ENCODE measurements around the gene RERE. TPM values are rescaled to one million over a fixed set of nuclear protein-coding genes. Genes with fewer than 3 reads are reported as not detected.

The RERE gene
- total RNA-seq, 1 donor from 2014 or later, result 76.0 TPM

GRCh38 chr1:8495928-8496401 lies 321.5 kb downstream of the RERE start:
- intact Hi-C loops (cut with micrococcal nuclease), result no loop called here

GRCh38 chr1:8494681-8495080 lies 322.8 kb downstream of the RERE start:
- intact Hi-C loops (cut with micrococcal nuclease), result no loop called here

- intact Hi-C loops (cut with micrococcal nuclease), result no loop called here
These were observed 323.4 kb downstream of the RERE start for GRCh38 chr1:8493916-8494540.

- intact Hi-C loops (cut with micrococcal nuclease), result no loop called here
These were observed 330.2 kb downstream of the RERE start for GRCh38 chr1:8487249-8487648.

GRCh38 chr1:8486047-8486446 lies 331.4 kb downstream of the RERE start:
- intact Hi-C loops (cut with micrococcal nuclease), result no loop called here

- intact Hi-C loops (cut with micrococcal nuclease), result no loop called here
These were observed 333.9 kb downstream of the RERE start for GRCh38 chr1:8483586-8483985.

- intact Hi-C loops (cut with micrococcal nuclease), result no loop called here
These were observed 334.5 kb downstream of the RERE start for GRCh38 chr1:8482979-8483381.

GRCh38 chr1:8481650-8482380 lies 335.6 kb downstream of the RERE start:
- intact Hi-C loops (cut with micrococcal nuclease), result no loop called here

- intact Hi-C loops (cut with micrococcal nuclease), result no loop called here
These were observed 338.9 kb downstream of the RERE start for GRCh38 chr1:8478566-8478965.

GRCh38 chr1:8477983-8478362 lies 339.5 kb downstream of the RERE start:
- intact Hi-C loops (cut with micrococcal nuclease), result no loop called here

GRCh38 chr1:8477166-8477982 lies 340.1 kb downstream of the RERE start:
- intact Hi-C loops (cut with micrococcal nuclease), result no loop called here

GRCh38 chr1:8476006-8476405 lies 341.4 kb downstream of the RERE start:
- intact Hi-C loops (cut with micrococcal nuclease), result no loop called here

- intact Hi-C loops (cut with micrococcal nuclease), result loop anchor here (5.0 kb wide), 1 partner anchor 52 kb away; no protein-coding TSS in a partner anchor
These were observed 343.1 kb downstream of the RERE start for GRCh38 chr1:8474369-8474768.

GRCh38 chr1:8473891-8474300 lies 343.5 kb downstream of the RERE start:
- intact Hi-C loops (cut with micrococcal nuclease), result loop anchor here (5.0 kb wide), 1 partner anchor 52 kb away; no protein-coding TSS in a partner anchor

- intact Hi-C loops (cut with micrococcal nuclease), result loop anchor here (5.0 kb wide), 1 partner anchor 51 kb away; no protein-coding TSS in a partner anchor
These were observed 344.1 kb downstream of the RERE start for GRCh38 chr1:8473121-8473875.

GRCh38 chr1:8472668-8473067 lies 344.8 kb downstream of the RERE start:
- intact Hi-C loops (cut with micrococcal nuclease), result loop anchor here (5.0 kb wide), 1 partner anchor 50 kb away; no protein-coding TSS in a partner anchor

GRCh38 chr1:8471451-8471850 lies 346.0 kb downstream of the RERE start:
- intact Hi-C loops (cut with micrococcal nuclease), result loop anchor here (5.0 kb wide), 1 partner anchor 49 kb away; no protein-coding TSS in a partner anchor

- intact Hi-C loops (cut with micrococcal nuclease), result no loop called here
These were observed 348.7 kb downstream of the RERE start for GRCh38 chr1:8468751-8469150.

- intact Hi-C loops (cut with micrococcal nuclease), result no loop called here
These were observed 350.1 kb downstream of the RERE start for GRCh38 chr1:8467308-8467707.

GRCh38 chr1:8465692-8466091 lies 351.7 kb downstream of the RERE start:
- intact Hi-C loops (cut with micrococcal nuclease), result no loop called here

- intact Hi-C loops (cut with micrococcal nuclease), result no loop called here
These were observed 352.4 kb downstream of the RERE start for GRCh38 chr1:8465013-8465412.
